Glomerular visceral epithelial cell (primary cell): ENCODE data around the gene C8G.

Experiments used
- DNase-seq: peaks from one replicate; pipeline ENCODE4 v3.0.0-alpha.2; 2016; ENCODE audit errors: extremely low spot score

Gene C8G

GRCh38 chr9:136953771-136954269 lies 8.8 kb downstream of the C8G start:
- no peak for DNase-seq

- DNase-seq: no peak
Measured at GRCh38 chr9:136954270-136955083, 9.4 kb downstream of the C8G start.

- DNase-seq: no peak
Measured at GRCh38 chr9:136955202-136955942, 10.3 kb downstream of the C8G start.

GRCh38 chr9:136955943-136956335 lies 10.9 kb downstream of the C8G start:
- DNase-seq: no peak

- DNase-seq: no peak
Measured at GRCh38 chr9:136956604-136957003, 11.6 kb downstream of the C8G start.

- DNase-seq: no peak
Measured at GRCh38 chr9:136957461-136957860, 12.4 kb downstream of the C8G start.

- DNase-seq: no peak
Measured at GRCh38 chr9:136957901-136958300, 12.9 kb downstream of the C8G start.

- DNase-seq: no peak
Measured at GRCh38 chr9:136958473-136958872, 13.4 kb downstream of the C8G start.

GRCh38 chr9:136958898-136959850 lies 14.1 kb downstream of the C8G start:
- no peak for DNase-seq

GRCh38 chr9:136960212-136960937 lies 15.3 kb downstream of the C8G start:
- peak; percentile 44 for DNase-seq

- no peak for DNase-seq
Measured at GRCh38 chr9:136960938-136961275, 15.9 kb downstream of the C8G start.

GRCh38 chr9:136961279-136962065 lies 16.4 kb downstream of the C8G start:
- no peak for DNase-seq

- no peak for DNase-seq
Measured at GRCh38 chr9:136962163-136962562, 17.1 kb downstream of the C8G start.

GRCh38 chr9:136962701-136963248 lies 17.7 kb downstream of the C8G start:
- no peak for DNase-seq

- DNase-seq: no peak
Measured at GRCh38 chr9:136963341-136963740, 18.3 kb downstream of the C8G start.

- DNase-seq: no peak
Measured at GRCh38 chr9:136963751-136964150, 18.7 kb downstream of the C8G start.

- DNase-seq: no peak
Measured at GRCh38 chr9:136964171-136964689, 19.2 kb downstream of the C8G start.

- DNase-seq: no peak
Measured at GRCh38 chr9:136964833-136965422, 19.9 kb downstream of the C8G start.

- no peak for DNase-seq
Measured at GRCh38 chr9:136965771-136966484, 20.9 kb downstream of the C8G start.
